HG02610 (cell line): ENCODE data around the gene UPF1.

ENCODE experiments used
- ATAC-seq: cut with Tn5 transposase; IDR thresholded peaks from one replicate; pipeline ENCODE4 v1.9.1; 2021; ENCODE audit warnings: mild to moderate bottlenecking, moderate library complexity; ENCODE audit not compliant: unreplicated experiment

Gene UPF1

DNA sequence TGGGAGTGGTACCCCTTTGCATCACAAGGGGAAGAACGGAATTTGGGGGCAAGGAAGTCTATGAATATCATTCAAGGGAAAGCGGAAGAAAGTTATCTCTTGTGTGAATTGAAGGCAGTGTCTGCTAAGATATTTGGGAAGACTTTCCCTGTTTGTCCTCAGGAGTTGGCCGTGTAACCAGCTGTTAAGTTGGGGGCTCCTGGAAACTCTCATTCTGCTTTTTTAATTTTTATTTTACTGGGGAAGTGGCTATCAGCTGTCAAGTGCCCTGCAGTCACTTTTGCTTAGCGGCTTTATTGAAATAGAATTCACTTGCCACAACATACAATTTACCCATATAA is 2.9 kb downstream of the UPF1 start:
- ATAC-seq, result no peak

DNA sequence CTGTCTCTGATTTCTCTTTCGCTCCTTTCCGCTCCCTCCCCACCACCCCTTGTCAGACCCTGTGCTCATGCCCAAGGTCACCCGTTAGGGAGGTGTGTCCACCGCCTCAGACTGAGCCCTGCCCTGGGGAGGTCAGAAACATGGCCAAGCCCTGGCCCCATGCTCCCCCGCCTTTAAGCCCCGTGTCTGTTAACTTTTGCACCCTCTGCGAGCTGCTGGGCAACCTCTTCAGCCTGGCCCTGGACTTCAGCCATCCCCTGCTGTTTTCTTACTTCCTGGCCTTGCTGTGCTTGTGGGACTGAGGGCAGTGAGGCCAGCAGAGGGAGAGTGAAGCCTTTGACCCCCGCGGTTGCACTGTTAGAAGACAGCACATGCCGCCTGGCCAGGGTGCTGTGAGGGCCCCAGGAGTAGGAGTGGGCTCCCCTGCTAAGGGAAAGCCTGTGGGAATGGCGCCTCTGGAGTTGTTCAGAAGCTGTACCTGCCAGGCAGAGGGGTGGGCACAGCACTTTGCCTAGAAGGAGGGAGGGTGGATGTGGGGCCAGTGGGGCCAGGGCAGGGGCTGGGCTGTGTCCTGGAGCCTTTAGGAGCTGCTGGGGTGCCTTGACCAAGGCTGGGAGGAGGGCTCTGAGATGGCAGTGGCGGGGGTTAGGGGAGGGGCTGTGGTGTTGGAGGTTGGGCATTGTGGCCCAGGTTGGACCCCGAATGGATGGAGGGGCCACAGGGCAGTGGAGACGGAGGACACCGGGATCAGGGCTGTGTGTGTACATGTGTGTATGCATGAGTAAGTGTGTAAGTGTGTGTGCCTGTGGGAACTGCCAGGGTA is 7.9 kb downstream of the UPF1 start:
- ATAC-seq, result no peak

DNA sequence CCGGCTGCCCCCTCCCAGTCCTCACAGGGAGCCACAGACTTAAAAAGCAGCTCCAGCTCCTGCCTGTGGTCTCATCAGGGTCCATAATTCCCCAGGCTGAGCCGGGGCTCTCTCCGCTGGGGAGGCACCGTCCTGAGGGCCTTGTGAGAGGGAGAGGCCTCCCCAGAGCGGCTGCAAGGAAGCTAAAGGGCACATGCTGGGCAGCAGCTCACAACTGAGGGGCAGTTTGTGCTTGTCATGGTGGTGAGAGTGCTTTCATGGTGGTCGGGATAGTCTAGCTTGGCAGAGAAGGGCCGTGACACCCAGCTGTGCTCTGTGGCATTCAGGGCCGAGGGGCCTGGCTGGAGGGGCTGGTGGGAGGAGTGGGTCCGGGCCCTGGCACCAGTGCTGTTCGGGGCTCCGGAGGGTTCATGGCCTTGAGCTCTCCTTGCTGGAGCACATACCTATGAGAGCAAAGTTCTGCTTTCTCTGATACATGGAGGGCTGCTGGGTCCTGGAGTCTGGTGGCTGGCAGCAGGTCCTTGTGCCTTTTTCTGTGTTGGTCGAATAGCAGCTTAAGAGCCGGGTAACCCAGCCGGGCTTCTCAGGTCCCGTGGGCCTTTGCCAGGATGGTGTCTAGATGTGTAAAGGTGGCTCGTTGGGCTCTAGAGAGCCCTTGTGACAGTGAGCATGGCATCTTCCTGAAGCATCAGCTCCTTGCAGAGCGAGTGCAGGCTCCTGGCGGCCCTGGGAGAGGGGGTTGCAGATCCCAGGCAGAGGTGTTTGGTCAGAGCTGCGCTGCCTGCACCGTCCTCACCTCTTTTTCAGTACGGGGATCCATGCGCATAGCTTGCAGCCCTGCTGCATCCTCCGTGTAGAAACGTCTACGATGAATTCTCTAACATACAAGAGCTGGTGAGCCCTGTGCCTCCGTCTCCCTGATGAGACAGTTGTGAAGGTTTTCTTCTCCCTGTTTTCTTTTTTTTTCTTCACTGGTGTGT is 8.8 kb downstream of the UPF1 start:
- ATAC-seq, result no peak

DNA sequence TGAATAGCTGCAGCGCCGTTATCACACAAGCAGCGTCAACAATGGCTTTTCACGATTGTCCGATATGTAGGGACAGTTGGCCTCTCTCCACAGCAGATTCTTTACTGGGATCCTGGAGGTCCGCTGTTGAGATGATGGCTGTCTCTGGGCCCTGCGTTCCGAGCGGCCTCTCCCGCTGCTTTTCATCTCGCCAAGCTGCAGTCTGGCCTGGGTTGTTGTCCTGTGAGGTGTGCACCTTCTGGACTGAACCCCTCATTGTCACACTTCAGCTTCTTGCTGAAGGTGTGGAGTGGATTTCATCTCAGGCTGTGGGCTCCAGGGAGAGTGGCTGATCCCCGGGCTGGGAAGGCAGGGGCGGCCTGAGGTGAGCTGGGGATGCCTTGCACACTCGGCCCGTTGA is 9.6 kb downstream of the UPF1 start:
- ATAC-seq, result no peak

DNA sequence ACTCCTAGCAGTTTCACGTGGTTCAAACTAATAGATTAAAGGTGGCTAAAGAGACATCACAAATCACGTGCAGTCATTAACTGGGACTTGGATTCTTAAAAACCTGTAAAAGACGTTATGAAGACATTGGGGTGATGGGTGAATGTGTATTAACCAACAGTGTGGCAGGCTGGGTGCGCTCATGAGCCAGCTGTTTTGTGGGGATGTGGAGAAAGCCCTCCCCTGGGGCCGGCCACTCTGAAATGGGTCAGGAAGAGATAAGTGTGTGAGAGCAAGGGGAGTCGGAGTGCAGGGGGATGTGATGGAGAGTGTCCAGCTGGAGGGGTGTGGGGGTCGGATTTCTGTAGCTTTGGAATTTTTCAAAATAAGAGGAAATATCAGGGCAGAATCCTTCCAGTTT is 10.4 kb downstream of the UPF1 start:
- no peak for ATAC-seq

DNA sequence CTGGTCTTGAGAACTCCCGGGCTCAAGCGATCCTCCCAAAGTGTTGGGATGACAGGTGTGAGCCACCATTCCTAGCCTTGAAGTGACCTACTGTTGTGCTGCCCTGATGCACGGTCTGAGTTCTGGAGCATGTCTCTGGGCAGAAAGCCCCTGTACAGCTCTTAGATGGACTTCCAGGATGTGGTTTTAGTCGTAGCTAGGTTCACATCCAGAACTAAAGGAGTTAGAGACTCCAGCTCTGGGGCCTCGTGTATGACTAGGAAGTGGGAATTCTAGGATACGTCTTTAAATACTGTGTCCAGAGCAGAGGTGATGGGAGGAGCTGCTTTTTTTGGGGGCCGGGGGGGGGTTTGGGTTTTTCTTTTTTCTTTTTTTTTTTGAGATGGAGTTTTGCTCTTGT is 12.2 kb downstream of the UPF1 start:
- ATAC-seq, result no peak

DNA sequence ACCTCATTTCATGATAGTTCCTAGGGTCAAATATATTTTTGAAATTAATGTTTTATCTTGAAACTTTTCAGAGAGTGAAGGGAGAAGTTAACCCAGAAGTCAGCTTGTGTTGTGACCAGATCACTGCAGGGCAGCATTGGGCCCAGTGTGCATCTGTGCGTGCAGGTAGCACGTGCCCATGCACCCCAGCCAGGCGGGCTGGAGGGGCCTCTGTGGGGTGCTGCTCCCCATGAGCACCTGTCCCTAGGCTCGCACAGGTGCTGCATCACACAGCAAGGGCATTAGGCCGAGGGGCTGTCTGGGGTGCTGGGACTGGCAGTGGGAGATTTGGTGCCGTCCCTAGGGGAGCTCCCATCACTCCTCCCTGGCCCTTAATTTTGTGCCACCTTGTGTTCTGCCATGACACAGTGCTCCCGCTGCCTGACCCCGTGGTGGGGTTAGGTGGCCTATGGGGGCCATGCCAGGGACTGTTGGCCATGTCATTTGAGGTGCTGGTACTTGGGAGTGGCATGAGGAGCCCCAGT is 13.1 kb downstream of the UPF1 start:
- no peak for ATAC-seq

DNA sequence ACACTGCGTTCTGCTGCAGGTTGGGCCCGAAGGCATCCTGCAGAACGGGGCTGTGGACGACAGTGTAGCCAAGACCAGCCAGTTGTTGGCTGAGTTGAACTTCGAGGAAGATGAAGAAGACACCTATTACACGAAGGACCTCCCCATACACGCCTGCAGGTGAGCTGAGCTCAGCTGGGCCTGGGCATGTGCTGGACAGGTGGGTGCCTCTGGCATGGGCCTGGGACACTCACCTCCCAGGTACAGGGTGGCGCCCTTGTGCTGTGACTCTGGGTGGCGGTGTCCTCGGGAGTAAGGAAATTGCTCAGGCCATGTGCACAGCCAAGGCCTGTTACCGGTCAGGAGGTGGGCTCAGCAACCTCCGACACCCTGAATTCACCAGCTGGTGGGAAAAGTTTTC is 14.2 kb downstream of the UPF1 start:
- ATAC-seq, result no peak

DNA sequence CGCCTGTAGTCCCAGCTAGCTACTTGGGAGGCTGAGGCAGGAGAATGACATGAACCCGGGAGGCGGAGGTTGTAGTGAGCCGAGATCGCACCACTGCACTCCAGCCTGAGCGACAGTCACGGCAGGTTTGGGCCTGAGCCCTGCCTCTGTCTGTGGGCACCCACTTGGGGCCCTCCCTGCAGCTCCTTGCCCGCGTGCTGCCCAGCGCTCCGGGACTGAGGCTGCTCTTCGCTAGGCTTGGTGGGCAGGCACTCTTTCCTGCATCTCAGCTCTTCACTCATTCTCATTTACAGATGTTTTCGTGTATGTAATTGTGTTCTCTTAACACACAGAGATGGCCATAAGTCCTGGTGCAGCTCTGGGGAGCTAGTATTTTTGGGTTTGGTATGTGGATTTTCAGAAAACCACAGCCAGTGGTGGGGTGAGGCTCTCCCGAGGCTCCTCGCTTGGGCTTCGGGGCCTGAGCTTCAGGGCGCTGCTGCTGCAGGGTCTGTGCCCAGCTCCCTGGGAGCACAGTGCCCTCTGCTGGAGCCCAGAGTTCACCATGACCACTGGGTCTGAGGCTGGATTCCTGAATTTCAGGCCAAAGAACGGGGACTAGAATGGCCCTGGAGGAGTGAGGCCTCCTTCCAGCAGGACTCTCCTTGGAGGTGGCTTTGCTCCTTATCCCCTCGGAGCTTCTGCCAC is 15.2 kb downstream of the UPF1 start:
- ATAC-seq, result no peak

DNA sequence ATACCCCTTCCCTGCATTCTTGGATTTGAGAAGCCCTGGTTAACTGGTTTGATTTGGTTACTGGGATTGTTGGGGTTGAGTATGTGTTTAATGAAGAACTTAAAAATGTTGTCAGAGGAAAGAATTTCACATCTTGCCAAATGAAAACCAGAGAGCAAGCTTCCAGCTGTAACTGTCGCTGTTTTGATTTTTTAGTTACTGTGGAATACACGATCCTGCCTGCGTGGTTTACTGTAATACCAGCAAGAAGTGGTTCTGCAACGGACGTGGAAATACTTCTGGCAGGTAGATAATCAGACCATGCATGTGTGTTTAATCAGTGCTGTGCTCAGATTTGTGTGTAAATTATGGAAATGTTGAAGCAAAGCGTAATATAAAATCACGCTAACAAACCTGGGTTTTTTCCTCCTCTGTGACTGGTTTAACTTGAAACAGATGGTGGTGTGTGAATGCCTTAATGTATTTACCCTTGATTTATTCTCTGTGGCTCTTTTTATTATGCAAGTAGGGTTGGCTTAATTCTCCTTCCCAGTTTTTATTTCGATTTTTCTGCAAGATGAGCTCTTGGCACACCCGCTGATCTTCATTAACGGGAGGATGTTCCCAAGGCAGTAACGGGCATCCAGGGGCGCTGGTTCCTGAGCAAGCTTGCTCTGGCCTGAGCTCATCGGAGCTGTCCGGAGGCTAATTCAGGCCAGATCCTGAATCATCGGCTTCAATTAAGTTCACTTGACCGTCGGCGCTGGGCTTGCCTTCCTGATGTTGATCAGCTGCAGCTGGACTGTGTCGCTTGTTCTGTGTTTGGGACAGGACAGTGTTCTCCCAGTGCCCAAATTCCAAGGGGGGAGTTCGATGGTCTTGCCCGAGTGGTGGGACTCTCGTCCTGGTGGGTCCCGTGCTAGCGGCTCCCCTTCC is 16.0 kb downstream of the UPF1 start:
- ATAC-seq, result no peak

DNA sequence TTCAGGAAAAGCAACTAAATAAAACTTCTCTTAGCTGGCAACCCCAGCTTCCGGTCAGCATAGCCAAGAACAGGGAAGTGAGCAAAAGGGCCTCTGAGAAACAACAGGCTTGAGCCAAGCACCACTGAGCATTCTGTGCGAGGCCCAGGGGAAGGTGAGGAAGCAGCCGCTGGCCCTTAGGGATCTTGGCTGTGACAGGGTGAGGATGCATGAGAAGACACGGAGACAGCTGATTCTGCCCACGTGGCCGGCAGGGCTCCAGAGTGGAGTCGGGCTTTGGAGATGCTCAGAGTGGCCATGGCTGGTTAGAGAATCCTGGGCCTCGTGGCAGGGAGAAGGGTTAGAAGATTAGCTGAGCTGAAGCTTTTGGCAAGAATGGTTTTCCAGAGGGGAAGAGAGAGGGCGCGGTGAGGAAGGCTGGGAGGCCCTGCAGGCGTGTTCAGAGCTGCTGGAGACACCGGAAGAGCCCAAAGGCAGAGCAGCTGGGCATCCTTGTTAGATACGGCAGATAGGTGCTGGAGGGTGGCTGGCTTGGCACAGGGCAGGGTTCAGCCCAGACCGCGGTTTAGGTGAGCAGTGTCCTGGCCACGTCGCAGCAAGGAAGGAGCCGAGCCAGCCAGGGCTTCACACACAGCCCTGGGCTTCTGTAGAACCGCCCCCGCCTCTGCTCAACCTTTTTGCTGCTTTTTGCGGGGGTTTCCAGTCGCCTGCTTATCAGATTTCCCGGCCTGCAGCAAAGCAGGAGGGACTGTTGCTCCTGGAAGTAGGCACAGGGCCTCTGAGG is 17.3 kb downstream of the UPF1 start:
- ATAC-seq, result no peak

DNA sequence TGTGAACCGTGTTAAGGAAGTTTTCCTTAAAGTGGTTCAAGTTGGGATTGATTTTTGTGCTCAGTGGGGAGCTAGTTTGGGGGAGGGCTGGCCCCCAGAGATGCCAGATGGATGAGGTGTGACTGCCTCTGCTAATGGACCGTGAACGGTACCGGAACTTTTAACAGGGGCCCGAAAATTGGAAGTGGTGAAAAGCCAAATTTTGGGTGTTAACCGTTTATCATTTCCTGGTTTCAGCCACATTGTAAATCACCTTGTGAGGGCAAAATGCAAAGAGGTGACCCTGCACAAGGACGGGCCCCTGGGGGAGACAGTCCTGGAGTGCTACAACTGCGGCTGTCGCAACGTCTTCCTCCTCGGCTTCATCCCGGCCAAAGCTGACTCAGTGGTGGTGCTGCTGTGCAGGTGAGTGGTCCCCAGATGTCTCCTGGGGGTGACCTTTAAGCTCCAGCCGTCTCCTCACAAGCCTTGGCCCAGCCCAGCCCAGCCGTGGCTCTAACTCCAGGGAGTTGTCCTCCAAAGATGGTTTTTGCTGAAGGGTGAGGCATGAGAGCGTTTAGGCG is 18.2 kb downstream of the UPF1 start:
- no peak for ATAC-seq

DNA sequence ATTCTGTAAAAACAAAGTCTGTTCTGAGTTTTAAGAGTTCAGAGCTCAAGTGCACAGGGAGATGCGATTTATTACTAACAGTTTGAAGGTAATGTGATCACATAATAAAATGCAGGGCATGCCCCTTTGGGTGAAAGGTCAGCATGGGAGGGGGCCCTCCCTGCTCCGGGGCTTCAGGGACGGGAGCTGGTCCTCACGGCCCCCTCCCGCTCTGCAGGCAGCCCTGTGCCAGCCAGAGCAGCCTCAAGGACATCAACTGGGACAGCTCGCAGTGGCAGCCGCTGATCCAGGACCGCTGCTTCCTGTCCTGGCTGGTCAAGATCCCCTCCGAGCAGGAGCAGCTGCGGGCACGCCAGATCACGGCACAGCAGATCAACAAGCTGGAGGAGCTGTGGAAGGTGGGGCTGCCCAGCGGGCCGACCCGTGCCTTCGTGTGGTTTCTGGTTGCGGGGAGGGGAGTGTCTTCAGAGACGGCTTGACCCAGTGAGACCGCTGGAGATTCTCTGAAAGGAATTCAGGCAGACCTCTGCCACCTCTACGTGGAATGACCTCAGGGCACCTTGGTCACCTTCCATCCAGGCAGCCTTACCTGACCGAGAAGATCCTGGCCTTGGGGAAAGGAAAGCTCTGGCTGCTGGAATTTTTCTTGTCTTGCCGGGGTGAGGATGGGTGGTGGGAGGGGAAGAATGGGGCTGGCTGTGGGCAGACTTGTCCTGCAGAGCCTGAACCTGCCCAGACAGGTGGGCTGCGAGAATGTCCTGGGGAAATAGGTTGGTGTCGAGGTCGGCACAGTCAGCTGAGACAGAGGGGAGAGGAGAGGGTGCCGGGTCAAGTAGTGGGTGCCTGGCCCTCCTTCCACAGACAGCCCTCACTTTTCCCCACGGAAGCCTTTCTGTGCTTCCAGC is 19.0 kb downstream of the UPF1 start:
- no peak for ATAC-seq

DNA sequence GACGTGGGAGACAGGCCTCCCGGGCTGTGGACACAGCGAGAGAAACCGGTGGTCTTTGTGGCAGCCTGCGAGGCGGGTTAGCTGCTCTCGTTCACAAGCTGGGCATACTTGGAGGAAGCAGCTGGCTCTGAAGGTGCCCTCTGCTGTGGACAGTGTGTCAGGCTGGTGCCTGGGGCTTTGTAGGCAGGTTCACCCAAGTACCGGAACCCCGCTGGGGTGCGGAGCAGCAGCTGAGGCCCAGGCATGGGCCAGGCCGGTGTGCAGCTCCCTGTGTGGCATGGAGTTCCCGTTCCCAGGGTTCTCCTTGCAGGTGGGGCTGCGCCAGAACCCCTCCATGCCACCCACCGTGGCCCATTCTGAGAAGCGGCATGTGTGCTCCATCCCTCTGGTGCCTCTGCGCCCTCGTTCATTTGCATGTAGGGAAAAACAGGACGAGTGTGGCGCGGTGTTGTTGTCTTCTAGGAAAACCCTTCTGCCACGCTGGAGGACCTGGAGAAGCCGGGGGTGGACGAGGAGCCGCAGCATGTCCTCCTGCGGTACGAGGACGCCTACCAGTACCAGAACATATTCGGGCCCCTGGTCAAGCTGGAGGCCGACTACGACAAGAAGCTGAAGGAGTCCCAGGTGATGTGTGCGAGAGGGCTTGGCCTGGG is 20.0 kb downstream of the UPF1 start:
- ATAC-seq, result no peak

DNA sequence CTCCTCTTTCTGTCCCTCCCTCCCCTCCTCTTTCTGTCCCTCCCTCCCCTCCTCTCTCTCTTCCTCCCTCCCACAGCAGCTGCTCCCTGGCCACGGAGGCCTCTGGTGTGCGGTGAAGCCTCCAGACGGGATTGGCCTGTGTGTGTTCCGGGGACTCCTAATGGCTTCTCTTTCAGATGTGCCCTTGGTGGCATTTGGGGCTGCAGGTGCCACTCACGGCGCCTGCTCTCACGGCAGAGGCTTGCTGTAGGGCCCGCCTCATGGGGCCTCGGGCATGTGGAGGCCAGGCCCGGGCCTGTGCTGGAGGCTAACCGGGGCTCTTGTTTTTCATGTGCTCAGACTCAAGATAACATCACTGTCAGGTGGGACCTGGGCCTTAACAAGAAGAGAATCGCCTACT is 20.9 kb downstream of the UPF1 start:
- ATAC-seq, result no peak

DNA sequence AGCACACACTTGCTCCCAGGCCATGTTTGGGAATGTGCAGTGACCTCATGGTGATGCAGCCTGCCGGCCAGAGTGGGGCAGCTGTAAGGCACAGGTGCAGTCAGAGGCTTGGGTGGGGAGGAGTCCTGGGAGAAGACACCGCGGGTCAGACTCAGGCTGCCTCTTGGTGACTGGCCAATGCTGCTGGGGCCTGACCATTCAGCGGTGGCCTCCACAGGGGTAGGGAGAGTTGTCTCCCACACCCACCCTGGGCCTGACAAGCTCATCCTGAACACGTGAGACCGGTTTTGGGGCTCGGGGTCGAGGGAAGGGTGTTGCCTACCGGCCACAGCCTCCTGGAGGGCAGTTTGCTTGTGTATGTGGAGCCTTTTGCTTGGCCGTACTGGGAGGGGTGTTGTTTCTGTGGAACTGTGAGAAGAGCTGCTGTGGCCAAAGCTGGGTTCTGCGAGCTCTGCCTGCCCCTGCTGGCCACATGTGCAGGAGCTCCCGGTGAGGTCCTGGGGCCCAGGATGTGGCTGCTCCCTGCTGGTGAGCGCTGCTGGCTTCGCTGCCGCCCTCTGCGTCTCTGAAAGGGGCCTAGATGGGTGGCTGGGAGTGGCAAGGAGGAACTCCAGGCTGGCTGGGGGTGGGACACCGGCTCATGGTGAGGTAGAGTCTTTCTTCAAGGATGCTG is 22.1 kb downstream of the UPF1 start:
- ATAC-seq, result no peak

DNA sequence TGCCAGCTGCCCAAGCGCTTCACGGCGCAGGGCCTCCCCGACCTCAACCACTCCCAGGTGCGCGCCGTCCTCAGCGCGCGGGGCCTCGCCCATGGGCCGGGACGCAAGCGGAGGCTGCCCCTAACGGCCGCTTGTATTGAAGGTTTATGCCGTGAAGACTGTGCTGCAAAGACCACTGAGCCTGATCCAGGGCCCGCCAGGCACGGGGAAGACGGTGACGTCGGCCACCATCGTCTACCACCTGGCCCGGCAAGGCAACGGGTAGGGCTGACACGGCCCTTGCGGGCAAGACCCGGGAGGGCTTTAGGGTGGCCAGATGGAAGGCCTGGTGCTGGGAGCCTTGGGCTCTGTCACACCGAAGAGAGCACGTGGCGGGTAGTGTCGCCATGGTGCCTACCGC is 23.2 kb downstream of the UPF1 start:
- ATAC-seq, result no peak
